PC-9 (cell line): ENCODE measurements around the gene GH1. TPM values are rescaled to one million over a fixed set of nuclear protein-coding genes. Genes with fewer than 3 reads are reported as not detected.
A peak's percentile ranks its signal among the peaks of the same experiment; 100 is the strongest.
"Not testable (repeated sequence)": the region's sequence is repeated elsewhere in the genome, so short reads cannot be mapped to it uniquely, and the experiment has no call there.

Experiments used
- BruUV-seq: library from RNA; stranded (reverse); fragments of 400-500 nt; replicated peaks from 2 replicates; lab custom pipeline; 2021; lab: Mats Ljungman, UMichigan
- CTCF ChIA-PET: fragments of 300-600 bp; sonication (Branson Sonifier 250); formaldehyde crosslinking; loops from one replicate; lab custom pipeline; 2022; ENCODE audit warnings: antibody characterized with exemption; lab: Charles Lee
- POLR2A ChIA-PET: fragments of 300-600 bp; sonication (Branson Sonifier 250); formaldehyde crosslinking; loops from one replicate; lab custom pipeline; 2022; ENCODE audit warnings: antibody characterized with exemption; ENCODE audit not compliant: unreplicated experiment; lab: Charles Lee
- DNase-seq, 2 experiments: peaks; one replicate each; pipeline versions ENCODE4 v3.0.0 to v3.0.0-alpha.2; 2015 to 2022; ENCODE audit warnings: mixed read lengths in 1 of 2
- H2AFZ ChIP-seq: fragments of 200-600 bp; sonication (generic); 2 replicates; pipeline ENCODE4 v1.8.1; 2017; ENCODE audit warnings: antibody characterized with exemption
- H3F3A ChIP-seq: fragments of 200-600 bp; sonication (generic); 2 replicates; pipeline ENCODE4 v1.8.1; 2017; ENCODE audit warnings: antibody characterized with exemption, mild to moderate bottlenecking, low read depth; ENCODE audit not compliant: insufficient read depth
- H3K27ac ChIP-seq: fragments of 200-600 bp; sonication (generic); 2 replicates; pipeline ENCODE4 v1.6.1; 2016; ENCODE audit warnings: mixed run types
- H3K27me3 ChIP-seq: fragments of 200-600 bp; sonication (generic); 2 replicates; pipeline ENCODE4 v1.6.1; 2016; ENCODE audit warnings: low read depth, mixed run types; ENCODE audit not compliant: insufficient read depth
- H3K36me3 ChIP-seq: fragments of 200-600 bp; sonication (generic); 2 replicates; pipeline ENCODE4 v1.6.1; 2016; ENCODE audit warnings: low read depth, mixed run types
- H3K4me1 ChIP-seq: fragments of 200-600 bp; sonication (generic); replicated peaks from 2 replicates; pipeline ENCODE4 v1.6.1; 2016; ENCODE audit warnings: mixed run types; ENCODE audit not compliant: insufficient read depth
- H3K4me2 ChIP-seq: fragments of 200-600 bp; sonication (generic); 2 replicates; pipeline ENCODE4 v1.6.1; 2017; ENCODE audit warnings: mixed run types
- H3K4me3 ChIP-seq: fragments of 200-600 bp; sonication (generic); 2 replicates; pipeline ENCODE4 v1.6.1; 2016; ENCODE audit warnings: mixed run types
- H3K79me2 ChIP-seq: fragments of 200-600 bp; sonication (generic); 2 replicates; pipeline ENCODE4 v1.6.1; 2017; ENCODE audit warnings: low read depth, mixed run types
- H3K9me2 ChIP-seq: fragments of 200-600 bp; sonication (generic); 2 replicates; pipeline ENCODE4 v1.8.1; 2017; ENCODE audit warnings: mild to moderate bottlenecking; ENCODE audit not compliant: insufficient read depth
- H3K9me3 ChIP-seq: fragments of 200-600 bp; sonication (generic); 2 replicates; pipeline ENCODE4 v1.8.1; 2016; ENCODE audit warnings: low read depth; ENCODE audit not compliant: insufficient read depth
- H4K20me1 ChIP-seq: fragments of 200-600 bp; sonication (generic); 2 replicates; pipeline ENCODE4 v1.8.1; 2017; ENCODE audit not compliant: insufficient read depth
- CTCF ChIP-seq: fragments of 200-600 bp; sonication (generic); conservative IDR thresholded peaks from 2 replicates; pipeline ENCODE4 v1.6.1; 2017; ENCODE audit warnings: mixed run types, antibody characterized with exemption, mild to moderate bottlenecking, moderate library complexity
- intact Hi-C: fragments of 100-400 bp; cut with micrococcal nuclease; formaldehyde crosslinking; loops from one replicate; pipeline ENCODE4 v1.10.0; 2022; ENCODE audit not compliant: unreplicated experiment
- total RNA-seq: library from RNA; stranded (reverse); gene quantifications from 2 replicates; pipeline ENCODE4 v1.2.3, GENCODE V29; 2021

Gene GH1
- total RNA-seq, 1 experiment from 2014 or later: not detected

DNA sequence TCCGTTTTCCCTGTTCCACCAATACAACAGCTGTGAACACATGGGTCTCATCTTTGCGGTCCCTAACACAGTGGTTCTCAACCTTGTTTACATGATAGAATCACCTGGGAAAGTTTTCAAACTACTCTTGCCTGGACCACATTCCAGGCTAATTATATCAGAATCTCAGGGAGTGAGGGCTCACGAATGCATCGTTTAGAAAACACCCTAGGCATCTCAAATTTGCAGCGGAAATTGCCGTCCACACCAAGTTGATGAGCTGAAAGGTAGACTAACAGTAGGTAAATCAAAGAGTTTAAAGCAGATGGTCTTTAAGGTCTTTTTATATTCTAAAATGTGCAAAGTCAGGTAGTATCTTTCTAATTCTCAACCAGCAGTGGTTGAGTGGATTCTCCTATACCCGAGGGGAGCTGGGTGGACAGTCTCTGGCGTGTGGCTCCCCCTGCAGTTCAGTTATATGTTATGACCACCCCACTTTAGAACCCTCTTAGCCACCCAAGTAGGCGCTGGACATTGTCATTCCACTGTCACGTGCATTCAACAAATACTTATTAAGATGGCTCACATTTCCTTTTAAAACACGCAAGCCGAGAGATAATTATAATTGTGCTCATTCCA lies 11.4 kb downstream of the GH1 start:
- intact Hi-C loops, H2AFZ ChIP-seq, H3K9me3 ChIP-seq, H3K79me2 ChIP-seq, POLR2A ChIA-PET, H3K4me1 ChIP-seq, H4K20me1 ChIP-seq, BruUV-seq, H3K36me3 ChIP-seq, CTCF ChIA-PET, H3K27ac ChIP-seq, H3F3A ChIP-seq, H3K4me2 ChIP-seq, DNase-seq, H3K9me2 ChIP-seq, H3K4me3 ChIP-seq: not testable (repeated sequence)
- TF ChIP-seq CTCF: 0 out of 2 replicates have a peak, but pooled peaks have one; percentile 38
- H3K27me3 ChIP-seq: peaks cover 17% of the 10 kb centered on the region; the same call in 1 of the 2 replicates

GRCh38 chr17:63904796-63905195 lies 13.8 kb downstream of the GH1 start:
- H3K79me2 ChIP-seq, H3K4me2 ChIP-seq, H3K36me3 ChIP-seq, H2AFZ ChIP-seq, H3K4me1 ChIP-seq, H3F3A ChIP-seq, H3K9me3 ChIP-seq, H3K4me3 ChIP-seq, intact Hi-C loops, H3K27ac ChIP-seq, DNase-seq, H4K20me1 ChIP-seq, H3K9me2 ChIP-seq, BruUV-seq: not testable (repeated sequence)
- ChIA-PET CTCF (interaction anchor here (0.6 to 0.7 kb wide), 2 partner anchors 303 to 514 kb away, joined by 3 read pairs; no protein-coding TSS in a partner anchor), POLR2A (interaction anchor here (0.7 kb wide), 1 partner anchor 66 kb away, joined by 6 read pairs; no protein-coding TSS in a partner anchor)
- H3K27me3 ChIP-seq: peaks cover 27% of the 10 kb centered on the region

GRCh38 chr17:63903787-63904201 lies 14.8 kb downstream of the GH1 start:
- H3K27ac ChIP-seq, H3K9me3 ChIP-seq, H3K79me2 ChIP-seq, H3F3A ChIP-seq, BruUV-seq, H3K9me2 ChIP-seq, H3K4me1 ChIP-seq, H2AFZ ChIP-seq, intact Hi-C loops, H4K20me1 ChIP-seq, POLR2A ChIA-PET, H3K4me3 ChIP-seq, H3K4me2 ChIP-seq, H3K36me3 ChIP-seq: not testable (repeated sequence)
- TF ChIP-seq CTCF: peak; percentile 64
- CTCF ChIA-PET: interaction anchor here (0.6 kb wide), 1 partner anchor 1532 kb away, joined by 3 read pairs; no protein-coding TSS in a partner anchor
- peak in 1 of 2 experiments; percentile 19 for DNase-seq
- H3K27me3 ChIP-seq: peaks cover 21% of the 10 kb centered on the region

DNA sequence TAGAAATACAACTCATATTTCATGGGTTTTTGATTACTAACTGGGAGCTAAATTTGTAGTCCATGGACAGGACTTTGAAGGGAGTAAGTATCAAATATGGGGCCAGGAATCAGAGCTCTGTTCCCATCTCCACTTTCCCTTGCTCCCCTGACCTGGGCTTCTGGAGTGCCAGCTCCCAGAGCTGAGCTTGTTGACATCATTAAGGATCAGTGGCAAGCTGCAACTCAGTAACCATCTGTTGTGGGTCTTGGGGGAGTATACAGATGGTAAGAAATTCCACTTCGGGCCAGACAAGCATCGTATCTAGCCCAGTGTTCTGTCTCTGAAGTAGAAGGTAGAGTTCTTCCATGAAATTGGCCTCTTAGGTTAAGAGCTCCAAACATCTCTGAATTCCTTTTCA lies 16.7 kb downstream of the GH1 start:
- H3K36me3 ChIP-seq, H4K20me1 ChIP-seq, H3K4me3 ChIP-seq, intact Hi-C loops, H3K79me2 ChIP-seq, H2AFZ ChIP-seq, H3K4me2 ChIP-seq, DNase-seq, BruUV-seq, H3K27ac ChIP-seq, H3K9me2 ChIP-seq, H3K9me3 ChIP-seq, H3K4me1 ChIP-seq, H3F3A ChIP-seq: not testable (repeated sequence)
- CTCF ChIA-PET: interaction anchor here (0.6 to 1.7 kb wide), 5 partner anchors 12 to 232 kb away, joined by 3 to 6 read pairs (median 4); no protein-coding TSS in a partner anchor
- peaks cover 18% of the 10 kb centered on the region for H3K27me3 ChIP-seq
- POLR2A ChIA-PET: interaction anchor here (0.6 to 0.7 kb wide), 3 partner anchors 39 to 603 kb away, joined by 3 to 7 read pairs (median 3); no protein-coding TSS in a partner anchor

DNA sequence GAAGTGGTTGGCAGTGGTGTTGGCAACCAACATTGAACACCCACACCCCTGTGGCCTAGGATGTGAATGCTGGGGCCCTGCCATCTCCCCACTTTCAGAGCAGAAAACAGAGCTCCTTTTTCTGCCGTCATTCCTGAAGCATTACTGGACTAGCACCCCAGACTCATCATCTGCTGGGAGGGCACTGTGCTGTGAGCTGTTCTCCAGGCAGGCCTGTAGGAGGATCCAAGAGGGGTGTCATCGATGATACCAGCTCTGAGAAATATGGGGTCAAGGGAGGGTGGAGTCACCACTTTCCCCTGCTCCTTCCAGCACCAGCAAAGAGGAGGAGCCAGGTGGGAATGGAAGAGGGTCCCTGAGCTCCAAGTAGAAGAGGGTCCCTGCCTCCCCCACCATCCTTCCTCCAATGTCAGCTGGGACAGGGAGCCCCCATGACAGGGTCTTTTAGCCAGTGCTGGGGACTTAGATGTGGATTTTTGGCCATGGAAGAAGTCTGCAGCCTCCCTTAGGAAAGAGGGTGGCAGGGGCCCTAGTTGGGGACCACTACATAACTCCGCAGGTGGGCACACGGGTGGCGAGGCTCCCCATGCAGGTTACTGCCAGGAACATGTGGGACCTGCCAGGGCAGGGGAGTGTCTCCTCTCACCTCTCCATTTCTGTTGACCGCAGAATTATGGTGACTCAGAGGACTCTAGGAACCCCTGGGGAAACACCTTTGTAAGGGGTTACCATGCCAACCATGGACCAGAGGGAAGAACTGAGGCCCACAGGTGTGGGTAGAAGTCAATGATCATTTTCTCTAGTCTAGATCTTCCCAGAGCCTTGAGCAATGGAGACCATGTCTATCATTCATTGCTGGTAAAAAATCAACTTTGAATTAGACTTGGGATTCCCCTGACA lies 19.5 kb downstream of the GH1 start:
- H3K9me2 ChIP-seq, BruUV-seq, intact Hi-C loops, H3K79me2 ChIP-seq, POLR2A ChIA-PET, H2AFZ ChIP-seq, H3K9me3 ChIP-seq, H3K4me3 ChIP-seq, CTCF ChIA-PET, H3K36me3 ChIP-seq, H3K27ac ChIP-seq, H3K4me2 ChIP-seq, H3K4me1 ChIP-seq, H3F3A ChIP-seq, H4K20me1 ChIP-seq: not testable (repeated sequence)
- H3K27me3 ChIP-seq: peaks cover 18% of the 10 kb centered on the region
- DNase-seq: peak; percentile 43 to 77
